Adrenal gland (tissue), 5 donors: ENCODE measurements around the gene BUB1B.

Experiments
- POLR2A ChIP-seq, 2 donors: fragments of 450-650 bp; IDR thresholded peaks; one replicate each; pipeline ENCODE4 v1.6.1; 2017; ENCODE audit warnings: antibody characterized with exemption in 2 of 2, mild to moderate bottlenecking in 2 of 2, moderate library complexity in 1 of 2
- TF ChIP-seq, protein P1 (sequence below), 6 experiments: fragments of 450-650 bp in 4 of 6; fragments of 200-600 bp in 2 of 6; sonication (generic) in 1 of 6; IDR thresholded peaks; 1 replicate in 5 of 6; 2 replicates in 1 of 6; pipeline versions ENCODE4 v1.5.1 to v1.8.0; 2016 to 2021; ENCODE audit warnings: antibody characterized with exemption in 6 of 6, mild to moderate bottlenecking in 2 of 6, moderate library complexity in 1 of 6
- donor health status: DM: no; HTN: no; CAD: no.

DNA sequence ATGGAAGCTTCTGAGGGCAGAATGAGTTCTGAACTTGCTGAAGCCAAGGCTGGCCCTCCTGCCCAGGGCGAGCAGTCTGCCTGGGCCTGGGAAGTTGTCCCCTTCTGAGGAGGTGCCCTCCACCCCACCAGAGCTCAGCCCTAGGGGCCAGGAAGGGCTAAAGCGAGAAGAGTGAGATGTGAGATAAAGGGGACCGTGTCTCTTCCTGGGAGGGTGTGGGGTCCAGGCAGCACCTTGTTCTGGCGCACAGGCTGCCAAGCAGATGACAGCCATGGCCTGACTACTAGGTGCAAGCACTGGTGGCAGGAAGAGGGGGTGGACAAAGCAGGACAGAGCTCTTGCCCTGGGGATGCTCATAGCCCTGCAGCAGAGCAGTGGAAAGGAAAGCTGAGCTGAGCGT, 81.7 kb downstream of the BUB1B start:
- TF ChIP-seq, protein P1, sequence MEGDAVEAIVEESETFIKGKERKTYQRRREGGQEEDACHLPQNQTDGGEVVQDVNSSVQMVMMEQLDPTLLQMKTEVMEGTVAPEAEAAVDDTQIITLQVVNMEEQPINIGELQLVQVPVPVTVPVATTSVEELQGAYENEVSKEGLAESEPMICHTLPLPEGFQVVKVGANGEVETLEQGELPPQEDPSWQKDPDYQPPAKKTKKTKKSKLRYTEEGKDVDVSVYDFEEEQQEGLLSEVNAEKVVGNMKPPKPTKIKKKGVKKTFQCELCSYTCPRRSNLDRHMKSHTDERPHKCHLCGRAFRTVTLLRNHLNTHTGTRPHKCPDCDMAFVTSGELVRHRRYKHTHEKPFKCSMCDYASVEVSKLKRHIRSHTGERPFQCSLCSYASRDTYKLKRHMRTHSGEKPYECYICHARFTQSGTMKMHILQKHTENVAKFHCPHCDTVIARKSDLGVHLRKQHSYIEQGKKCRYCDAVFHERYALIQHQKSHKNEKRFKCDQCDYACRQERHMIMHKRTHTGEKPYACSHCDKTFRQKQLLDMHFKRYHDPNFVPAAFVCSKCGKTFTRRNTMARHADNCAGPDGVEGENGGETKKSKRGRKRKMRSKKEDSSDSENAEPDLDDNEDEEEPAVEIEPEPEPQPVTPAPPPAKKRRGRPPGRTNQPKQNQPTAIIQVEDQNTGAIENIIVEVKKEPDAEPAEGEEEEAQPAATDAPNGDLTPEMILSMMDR (IDR thresholded peaks at IDR 0.05) = no peak
- TF ChIP-seq POLR2A (IDR thresholded peaks at IDR 0.05) = no peak
